K562 (cell line): ENCODE measurements around the gene LRIT3.

Experiments used
- KDM4B ChIP-seq, 2 experiments: fragments of 450-650 bp in 1 of 2; sonication (generic) in 1 of 2; IDR thresholded peaks; 2 replicates each; pipeline ENCODE4 v1.6.1; 2016 to 2017; ENCODE audit warnings: borderline replicate concordance in 2 of 2, antibody characterized with exemption in 1 of 2, low read depth in 1 of 2, mild to moderate bottlenecking in 1 of 2
- NFIC ChIP-seq: fragments of 450-650 bp; IDR thresholded peaks from 2 replicates; pipeline ENCODE4 v1.6.1; 2017; ENCODE audit warnings: mild to moderate bottlenecking, inconsistent platforms
- SIN3A ChIP-seq, 2 experiments: fragments of 150-350 bp in 1 of 2; IDR thresholded peaks; 2 replicates each; pipeline ENCODE4 v1.6.1; 2011 to 2016; ENCODE audit warnings: borderline replicate concordance in 2 of 2, low read depth in 2 of 2, low read length in 2 of 2, mild to moderate bottlenecking in 2 of 2, moderate library complexity in 2 of 2; ENCODE audit not compliant: control insufficient read depth in 1 of 2
- SMAD1 ChIP-seq: fragments of 150-350 bp; IDR thresholded peaks from 2 replicates; pipeline ENCODE4 v1.6.1; 2014; ENCODE audit warnings: low read length, low read depth; ENCODE audit not compliant: partially characterized antibody
- SRSF9 ChIP-seq: fragments of 200-400 bp; formaldehyde crosslinking; IDR thresholded peaks from 2 replicates; pipeline ENCODE4 v1.6.1; 2017; ENCODE audit warnings: low read depth, low read length, borderline replicate concordance
- TAF15 ChIP-seq: fragments of 200-400 bp; formaldehyde crosslinking; IDR thresholded peaks from 2 replicates; pipeline ENCODE4 v1.6.1; 2017; ENCODE audit warnings: mild to moderate bottlenecking, low read depth, low read length, moderate library complexity
- USF2 ChIP-seq: sonication (generic); formaldehyde crosslinking; IDR thresholded peaks from 2 replicates; pipeline ENCODE4 v1.5.0; 2020; ENCODE audit warnings: missing genetic modification reagents
- TF ChIP-seq, protein P1 (sequence below): fragments of 250-450 bp; sonication (Bioruptor Pico); IDR thresholded peaks from 2 replicates; pipeline ENCODE4 v1.5.0; 2020; ENCODE audit warnings: mild to moderate bottlenecking, borderline replicate concordance
- TF ChIP-seq, protein P2 (sequence below), 3 experiments: IDR thresholded peaks in 2 of 3; conservative IDR thresholded peaks in 1 of 3; 2 replicates each; pipeline ENCODE4 v1.5.1; 2011 to 2012; ENCODE audit warnings: low read length in 3 of 3, mild to moderate bottlenecking in 3 of 3, control low read depth in 2 of 3, improper control_type of control experiment in 1 of 3, inconsistent platforms in 1 of 3, low read depth in 1 of 3, mixed read lengths in 1 of 3, moderate library complexity in 1 of 3; ENCODE audit not compliant: insufficient read depth in 2 of 3

GRCh38 chr4:109870061-109870460 is 22.2 kb downstream of the LRIT3 start:
- TF ChIP-seq, protein P1, sequence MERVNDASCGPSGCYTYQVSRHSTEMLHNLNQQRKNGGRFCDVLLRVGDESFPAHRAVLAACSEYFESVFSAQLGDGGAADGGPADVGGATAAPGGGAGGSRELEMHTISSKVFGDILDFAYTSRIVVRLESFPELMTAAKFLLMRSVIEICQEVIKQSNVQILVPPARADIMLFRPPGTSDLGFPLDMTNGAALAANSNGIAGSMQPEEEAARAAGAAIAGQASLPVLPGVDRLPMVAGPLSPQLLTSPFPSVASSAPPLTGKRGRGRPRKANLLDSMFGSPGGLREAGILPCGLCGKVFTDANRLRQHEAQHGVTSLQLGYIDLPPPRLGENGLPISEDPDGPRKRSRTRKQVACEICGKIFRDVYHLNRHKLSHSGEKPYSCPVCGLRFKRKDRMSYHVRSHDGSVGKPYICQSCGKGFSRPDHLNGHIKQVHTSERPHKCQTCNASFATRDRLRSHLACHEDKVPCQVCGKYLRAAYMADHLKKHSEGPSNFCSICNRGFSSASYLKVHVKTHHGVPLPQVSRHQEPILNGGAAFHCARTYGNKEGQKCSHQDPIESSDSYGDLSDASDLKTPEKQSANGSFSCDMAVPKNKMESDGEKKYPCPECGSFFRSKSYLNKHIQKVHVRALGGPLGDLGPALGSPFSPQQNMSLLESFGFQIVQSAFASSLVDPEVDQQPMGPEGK (CRISPR knock-in tag): no peak
- no peak for TF ChIP-seq USF2 (CRISPR knock-in tag)
- TF ChIP-seq, protein P2, sequence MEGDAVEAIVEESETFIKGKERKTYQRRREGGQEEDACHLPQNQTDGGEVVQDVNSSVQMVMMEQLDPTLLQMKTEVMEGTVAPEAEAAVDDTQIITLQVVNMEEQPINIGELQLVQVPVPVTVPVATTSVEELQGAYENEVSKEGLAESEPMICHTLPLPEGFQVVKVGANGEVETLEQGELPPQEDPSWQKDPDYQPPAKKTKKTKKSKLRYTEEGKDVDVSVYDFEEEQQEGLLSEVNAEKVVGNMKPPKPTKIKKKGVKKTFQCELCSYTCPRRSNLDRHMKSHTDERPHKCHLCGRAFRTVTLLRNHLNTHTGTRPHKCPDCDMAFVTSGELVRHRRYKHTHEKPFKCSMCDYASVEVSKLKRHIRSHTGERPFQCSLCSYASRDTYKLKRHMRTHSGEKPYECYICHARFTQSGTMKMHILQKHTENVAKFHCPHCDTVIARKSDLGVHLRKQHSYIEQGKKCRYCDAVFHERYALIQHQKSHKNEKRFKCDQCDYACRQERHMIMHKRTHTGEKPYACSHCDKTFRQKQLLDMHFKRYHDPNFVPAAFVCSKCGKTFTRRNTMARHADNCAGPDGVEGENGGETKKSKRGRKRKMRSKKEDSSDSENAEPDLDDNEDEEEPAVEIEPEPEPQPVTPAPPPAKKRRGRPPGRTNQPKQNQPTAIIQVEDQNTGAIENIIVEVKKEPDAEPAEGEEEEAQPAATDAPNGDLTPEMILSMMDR (IDR thresholded peaks at IDR 0.05 in 2 of 3, conservative IDR thresholded peaks at IDR 0.05 in 1 of 3; ENCODE audit: insufficient read depth in 2 of 3, low read depth in 1 of 3, low read length in 3 of 3): no peak
- no peak for TF ChIP-seq KDM4B (IDR thresholded peaks at IDR 0.05; ENCODE audit: borderline replicate concordance in 2 of 2, low read depth in 1 of 2)
- TF ChIP-seq NFIC: no peak
- no peak for TF ChIP-seq SRSF9
- TF ChIP-seq SMAD1: no peak
- TF ChIP-seq SIN3A (IDR thresholded peaks at IDR 0.05; ENCODE audit: borderline replicate concordance in 2 of 2, control insufficient read depth in 1 of 2, low read depth in 2 of 2, low read length in 2 of 2): no peak
- no peak for TF ChIP-seq TAF15
